Endodermal cell (in vitro differentiated cells): ENCODE data around the gene ALG1. TPM values are rescaled to one million over a fixed set of nuclear protein-coding genes. Genes with fewer than 3 reads are reported as not detected.

Experiments
- DNase-seq: peaks from one replicate; pipeline ENCODE4 v3.0.0-alpha.2; 2017
- H3K27ac ChIP-seq: 2 replicates; pipeline ENCODE4 v1.5.1; 2013; ENCODE audit warnings: mild to moderate bottlenecking, low read depth, low read length, moderate library complexity
- H3K27me3 ChIP-seq: 2 replicates; pipeline ENCODE4 v1.6.1; 2013; ENCODE audit warnings: mild to moderate bottlenecking, low read length, moderate library complexity; ENCODE audit not compliant: insufficient read depth, control insufficient read depth, poor library complexity, severe bottlenecking
- H3K36me3 ChIP-seq: 2 replicates; pipeline ENCODE4 v1.7.0; 2013; ENCODE audit warnings: mild to moderate bottlenecking, low read length, moderate library complexity; ENCODE audit not compliant: control insufficient read depth, insufficient read depth
- H3K4me1 ChIP-seq: one replicate; pipeline ENCODE4 v1.7.0; 2013; ENCODE audit warnings: low read length; ENCODE audit not compliant: control insufficient read depth, insufficient read depth
- H3K4me3 ChIP-seq: 2 replicates; pipeline ENCODE4 v1.5.1; 2013; ENCODE audit warnings: mild to moderate bottlenecking, low read length, moderate library complexity
- H3K9ac ChIP-seq: 2 replicates; pipeline ENCODE4 v1.6.1; 2013; ENCODE audit warnings: mild to moderate bottlenecking, low read length, moderate library complexity; ENCODE audit not compliant: poor library complexity, severe bottlenecking; ENCODE audit errors: extremely low read depth
- H3K9me3 ChIP-seq: 2 replicates; pipeline ENCODE4 v1.6.1; 2013; ENCODE audit warnings: mild to moderate bottlenecking, low read length, moderate library complexity; ENCODE audit not compliant: control insufficient read depth
- H3K27ac Mint-ChIP-seq: 2 replicates; pipeline ENCODE4 v1.8.0; 2020; ENCODE audit warnings: mixed read lengths
- H3K27me3 Mint-ChIP-seq: 2 replicates; pipeline ENCODE4 v1.8.0; 2021; ENCODE audit warnings: mild to moderate bottlenecking, mixed read lengths; ENCODE audit not compliant: insufficient read depth
- H3K36me3 Mint-ChIP-seq: 2 replicates; pipeline ENCODE4 v1.8.0; 2020; ENCODE audit warnings: low read depth, mixed read lengths
- H3K4me1 Mint-ChIP-seq: 2 replicates; pipeline ENCODE4 v1.8.0; 2020; ENCODE audit warnings: mixed read lengths
- H3K4me3 Mint-ChIP-seq: 2 replicates; pipeline ENCODE4 v1.8.0; 2020; ENCODE audit warnings: mild to moderate bottlenecking, moderate library complexity, mixed read lengths
- H3K9me3 Mint-ChIP-seq: 2 replicates; pipeline ENCODE4 v1.8.0; 2020; ENCODE audit warnings: mild to moderate bottlenecking, mixed read lengths
- CTCF ChIP-seq: fragments of 200-600 bp; sonication (generic); conservative IDR thresholded peaks from 2 replicates; pipeline ENCODE4 v1.5.0; 2021; ENCODE audit warnings: antibody characterized with exemption, mild to moderate bottlenecking
- whole genome bisulfite sequencing, 2 experiments: methylation state at CpG; one replicate each; pipeline versions ENCODE4 v1.1.5 to v1.1.7; 2013; ENCODE audit warnings: missing lambda C conversion rate in 2 of 2, mixed read lengths in 1 of 2; ENCODE audit not compliant: insufficient coverage in 1 of 2, insufficient read length in 1 of 2; 5-methylcytosine and 5-hydroxymethylcytosine counted together
- total RNA-seq, 2 donors: library from RNA; stranded (reverse); fragmentation: NEBNext Ultra II Directional in 1 of 2; extraction: Animal tissue kit (Norgen Biotek cat#: 25700) in 1 of 2; gene quantifications; 2 replicates in 1 of 2; 3 replicates in 1 of 2; pipeline ENCODE4 v1.2.1, GENCODE V29; 2021

The ALG1 gene
- total RNA-seq, 2 donors from 2014 or later: 25.1 to 32.3 TPM

- Mint-ChIP-seq H3K36me3 (peaks cover 2% of the 10 kb centered on the region), H3K27ac (no peak overlapping the region), H3K4me1 (peaks cover under 1% of the 10 kb centered on the region), H3K9me3 (no peaks in the 10 kb centered on the region), H3K27me3 (peaks cover 8% of the 10 kb centered on the region), H3K4me3 (no peak overlapping the region)
- Histone ChIP-seq H3K27me3 (peaks cover 2% of the 10 kb centered on the region), H3K4me3 (no peak overlapping the region), H3K9me3 (no peaks in the 10 kb centered on the region), H3K4me1 (no peaks in the 10 kb centered on the region), H3K36me3 (peaks cover 3% of the 10 kb centered on the region), H3K9ac (no peak overlapping the region), H3K27ac (no peak overlapping the region)
- WGBS, 2 experiments: 93 to 98% methylated on average over 12 to 30 of the region's 32 CpGs
- no peak for TF ChIP-seq CTCF
- DNase-seq: no peak
These were observed 43.9 kb upstream of the ALG1 start for GRCh38 chr16:5027575-5028235.

- H3K4me3 ChIP-seq: no peak overlapping the region
- DNase-seq: no peak
- no peaks in the 10 kb centered on the region for H3K9me3 ChIP-seq
- H3K27ac ChIP-seq: no peak overlapping the region
- TF ChIP-seq CTCF: no peak
- peaks cover 3% of the 10 kb centered on the region for H3K36me3 ChIP-seq
- H3K27me3 ChIP-seq: peaks cover 6% of the 10 kb centered on the region
- Mint-ChIP-seq H3K4me1 (peaks cover 5% of the 10 kb centered on the region), H3K36me3 (peaks cover 2% of the 10 kb centered on the region), H3K4me3 (no peak overlapping the region), H3K27me3 (peaks cover 11% of the 10 kb centered on the region), H3K9me3 (no peaks in the 10 kb centered on the region), H3K27ac (no peak overlapping the region)
- 90 to 92% methylated on average over 12 to 18 of the region's 18 CpGs for WGBS, 2 experiments
- no peaks in the 10 kb centered on the region for H3K4me1 ChIP-seq
- no peak overlapping the region for H3K9ac ChIP-seq
These were observed 42.6 kb upstream of the ALG1 start for GRCh38 chr16:5028950-5029475.

GRCh38 chr16:5030251-5030870, 41.3 kb upstream of the ALG1 start:
- no peak overlapping the region for H3K4me3 Mint-ChIP-seq
- H3K36me3 ChIP-seq: peaks cover 3% of the 10 kb centered on the region
- H3K9me3 ChIP-seq: no peaks in the 10 kb centered on the region
- H3K9ac ChIP-seq: no peak overlapping the region
- H3K27me3 ChIP-seq: peaks cover 6% of the 10 kb centered on the region
- no peak overlapping the region for H3K27ac Mint-ChIP-seq
- H3K27ac ChIP-seq: no peak overlapping the region
- no peak overlapping the region for H3K4me3 ChIP-seq
- H3K27me3 Mint-ChIP-seq: peaks cover 11% of the 10 kb centered on the region
- WGBS, 2 experiments: 88 to 96% methylated on average over 10 to 12 of the region's 12 CpGs
- no peak for DNase-seq
- no peak for TF ChIP-seq CTCF
- no peaks in the 10 kb centered on the region for H3K9me3 Mint-ChIP-seq
- no peaks in the 10 kb centered on the region for H3K36me3 Mint-ChIP-seq
- H3K4me1 ChIP-seq: peaks cover 4% of the 10 kb centered on the region
- H3K4me1 Mint-ChIP-seq: peaks cover 16% of the 10 kb centered on the region
